ENCODE data around the gene FCHO2. TPM values are rescaled to one million over a fixed set of nuclear protein-coding genes. Genes with fewer than 3 reads are reported as not detected.

The FCHO2 gene
- total RNA-seq, 6 experiments from 2014 or later: 11.7 to 22.8 (median 14.8) TPM

- DNase-seq: no peak
- ATAC-seq: peak in 1 of 4 donors; percentile 38
- H3K4me1 ChIP-seq: no peaks in the 10 kb centered on the region
- no peaks in the 10 kb centered on the region for H3K9me3 ChIP-seq
- no peaks in the 10 kb centered on the region for H3K27me3 ChIP-seq
- TF ChIP-seq, protein P1, sequence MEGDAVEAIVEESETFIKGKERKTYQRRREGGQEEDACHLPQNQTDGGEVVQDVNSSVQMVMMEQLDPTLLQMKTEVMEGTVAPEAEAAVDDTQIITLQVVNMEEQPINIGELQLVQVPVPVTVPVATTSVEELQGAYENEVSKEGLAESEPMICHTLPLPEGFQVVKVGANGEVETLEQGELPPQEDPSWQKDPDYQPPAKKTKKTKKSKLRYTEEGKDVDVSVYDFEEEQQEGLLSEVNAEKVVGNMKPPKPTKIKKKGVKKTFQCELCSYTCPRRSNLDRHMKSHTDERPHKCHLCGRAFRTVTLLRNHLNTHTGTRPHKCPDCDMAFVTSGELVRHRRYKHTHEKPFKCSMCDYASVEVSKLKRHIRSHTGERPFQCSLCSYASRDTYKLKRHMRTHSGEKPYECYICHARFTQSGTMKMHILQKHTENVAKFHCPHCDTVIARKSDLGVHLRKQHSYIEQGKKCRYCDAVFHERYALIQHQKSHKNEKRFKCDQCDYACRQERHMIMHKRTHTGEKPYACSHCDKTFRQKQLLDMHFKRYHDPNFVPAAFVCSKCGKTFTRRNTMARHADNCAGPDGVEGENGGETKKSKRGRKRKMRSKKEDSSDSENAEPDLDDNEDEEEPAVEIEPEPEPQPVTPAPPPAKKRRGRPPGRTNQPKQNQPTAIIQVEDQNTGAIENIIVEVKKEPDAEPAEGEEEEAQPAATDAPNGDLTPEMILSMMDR (IDR thresholded peaks at IDR 0.05): no peak
- TF ChIP-seq POLR2A (IDR thresholded peaks at IDR 0.05): no peak
- no peak overlapping the region for H3K27ac ChIP-seq
- H3K4me3 ChIP-seq: no peak overlapping the region
- no peaks in the 10 kb centered on the region for H3K36me3 ChIP-seq
- intact Hi-C loops (cut with DNase I): no loop called here
Measured at GRCh38 chr5:72947498-72947897, 8.3 kb upstream of the FCHO2 start.

DNA sequence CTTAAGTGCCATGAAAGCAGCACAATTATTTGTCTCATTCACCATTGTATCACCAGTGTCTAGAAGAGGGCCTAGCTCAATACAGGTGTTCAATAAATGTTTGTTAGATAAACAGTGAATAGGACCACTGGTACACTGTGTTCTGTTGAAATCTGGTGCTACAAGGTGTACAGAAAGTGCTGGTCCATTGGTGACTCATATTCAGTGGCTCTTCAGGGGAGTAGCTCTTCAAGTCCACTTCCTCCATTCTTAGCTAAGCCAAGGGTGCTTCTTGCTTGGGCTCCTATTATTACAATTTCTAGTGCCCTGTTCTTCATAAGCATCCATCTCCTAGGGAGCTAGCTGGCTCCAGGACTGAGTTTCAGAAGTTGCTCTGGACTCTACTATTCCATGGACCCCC is 6.4 kb upstream of the FCHO2 start:
- ATAC-seq (peak in 3 of 4 donors; percentile 33 to 44 (median 42)), DNase-seq (no peak)
- intact Hi-C loops (cut with DNase I): no loop called here
- Histone ChIP-seq H3K4me3 (no peak overlapping the region), H3K27me3 (no peaks in the 10 kb centered on the region), H3K9me3 (no peaks in the 10 kb centered on the region), H3K36me3 (no peaks in the 10 kb centered on the region), H3K4me1 (peaks cover 0 to under 1% (median 0%) of the 10 kb centered on the region in 4 donors), H3K27ac (no peak overlapping the region)
- TF ChIP-seq, protein P1 (IDR thresholded peaks at IDR 0.05): no peak
- no peak for TF ChIP-seq POLR2A (IDR thresholded peaks at IDR 0.05)

DNA sequence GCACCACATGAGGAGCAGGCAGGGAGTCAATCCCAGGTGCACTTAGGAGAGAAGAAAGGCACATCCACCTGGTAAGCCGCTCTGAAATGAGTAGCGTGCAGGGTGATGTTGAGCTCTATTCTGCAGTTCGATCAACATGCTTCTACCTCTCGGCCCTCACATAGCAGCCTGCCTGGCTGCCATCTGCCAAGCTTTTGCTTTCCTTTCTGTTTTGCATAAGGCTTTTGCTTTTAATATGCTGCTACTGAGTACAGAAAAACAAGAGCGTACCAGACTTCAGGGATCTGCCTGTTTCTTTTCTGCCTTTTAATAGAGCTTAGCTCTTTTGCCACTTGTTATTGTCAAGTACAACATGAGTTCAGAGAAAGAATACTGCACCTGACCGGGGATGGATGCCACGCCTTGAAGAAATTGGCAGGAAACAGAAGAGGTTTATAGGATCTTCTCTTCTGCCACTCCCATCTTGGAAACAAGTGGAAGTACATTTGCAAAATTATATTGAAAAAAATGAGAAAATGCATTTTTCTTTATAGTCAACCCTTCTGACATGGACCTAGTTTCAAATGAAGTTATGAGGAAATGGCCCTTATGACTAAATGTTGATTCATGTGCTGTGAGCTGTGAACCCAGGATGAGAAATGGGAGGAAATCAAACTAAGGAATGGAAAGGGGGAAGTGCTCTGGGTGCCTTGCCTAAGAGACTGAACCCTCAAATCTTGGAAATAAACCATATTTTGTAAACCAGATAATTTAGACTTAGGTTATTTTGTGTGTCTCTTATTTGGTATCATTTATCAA is 4.0 kb upstream of the FCHO2 start:
- DNase-seq (no peak), ATAC-seq (no peak)
- intact Hi-C loops (cut with DNase I): no loop called here

GRCh38 chr5:72954389-72954788 is 1.5 kb upstream of the FCHO2 start:
- H3K36me3 ChIP-seq: no peaks in the 10 kb centered on the region
- DNase-seq (no peak), ATAC-seq (no peak)
- 80% methylated on average over 4 of the region's 7 CpGs for WGBS (ENCODE audit: insufficient coverage, low coverage, low lambda C conversion rate, missing lambda C conversion rate)
- H3K4me3 ChIP-seq: no peak overlapping the region
- H3K27me3 ChIP-seq: no peaks in the 10 kb centered on the region
- peak overlapping the region; percentile 92 to 97 (median 94) for H3K27ac ChIP-seq
- peaks cover 0 to 14% (median 0%) of the 10 kb centered on the region in 4 donors for H3K4me1 ChIP-seq
- no peaks in the 10 kb centered on the region for H3K9me3 ChIP-seq
- intact Hi-C loops (cut with DNase I): no loop called here
- TF ChIP-seq, protein P1 (IDR thresholded peaks at IDR 0.05): no peak
- no peak for TF ChIP-seq POLR2A (IDR thresholded peaks at IDR 0.05)

More for the DNA sequence above, 4.0 kb upstream of the FCHO2 start:
- Histone ChIP-seq H3K27ac (peak overlapping the region in 1 of 3 donors; percentile 15), H3K27me3 (no peaks in the 10 kb centered on the region), H3K9me3 (no peaks in the 10 kb centered on the region), H3K36me3 (no peaks in the 10 kb centered on the region), H3K4me3 (no peak overlapping the region), H3K4me1 (peaks cover 0 to 6% (median 0%) of the 10 kb centered on the region in 4 donors)
- TF ChIP-seq POLR2A (IDR thresholded peaks at IDR 0.05): no peak
- TF ChIP-seq, protein P1 (IDR thresholded peaks at IDR 0.05): no peak
- 95% methylated on average over 5 of the region's 7 CpGs for WGBS (ENCODE audit: insufficient coverage, low coverage, low lambda C conversion rate, missing lambda C conversion rate)
